NCI-H1092 treated with DMSO at 0.1 percent for 48 hours (cell line): Measurements from ENCODE around the gene KRTAP10-1.
A peak's percentile ranks its signal among the peaks of the same experiment; 100 is the strongest.
"Not testable (repeated sequence)": the region's sequence is repeated elsewhere in the genome, so short reads cannot be mapped to it uniquely, and the experiment has no call there.

Source experiments
- DNase-seq: peaks from one replicate; lab custom pipeline; 2025; lab: John Stamatoyannopoulos, UW

KRTAP10-1 gene, protein sequence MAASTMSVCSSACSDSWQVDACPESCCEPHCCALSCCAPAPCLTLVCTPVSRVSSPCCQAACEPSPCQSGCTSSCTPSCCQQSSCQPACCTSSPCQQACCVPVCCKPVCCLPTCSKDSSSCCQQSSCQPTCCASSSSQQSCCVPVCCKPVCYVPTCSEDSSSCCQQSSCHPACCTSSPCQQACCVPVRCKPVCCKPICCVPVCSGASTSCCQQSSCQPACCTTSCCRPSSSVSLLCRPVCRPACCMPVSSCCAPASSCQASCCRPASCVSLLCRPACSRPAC

DNA sequence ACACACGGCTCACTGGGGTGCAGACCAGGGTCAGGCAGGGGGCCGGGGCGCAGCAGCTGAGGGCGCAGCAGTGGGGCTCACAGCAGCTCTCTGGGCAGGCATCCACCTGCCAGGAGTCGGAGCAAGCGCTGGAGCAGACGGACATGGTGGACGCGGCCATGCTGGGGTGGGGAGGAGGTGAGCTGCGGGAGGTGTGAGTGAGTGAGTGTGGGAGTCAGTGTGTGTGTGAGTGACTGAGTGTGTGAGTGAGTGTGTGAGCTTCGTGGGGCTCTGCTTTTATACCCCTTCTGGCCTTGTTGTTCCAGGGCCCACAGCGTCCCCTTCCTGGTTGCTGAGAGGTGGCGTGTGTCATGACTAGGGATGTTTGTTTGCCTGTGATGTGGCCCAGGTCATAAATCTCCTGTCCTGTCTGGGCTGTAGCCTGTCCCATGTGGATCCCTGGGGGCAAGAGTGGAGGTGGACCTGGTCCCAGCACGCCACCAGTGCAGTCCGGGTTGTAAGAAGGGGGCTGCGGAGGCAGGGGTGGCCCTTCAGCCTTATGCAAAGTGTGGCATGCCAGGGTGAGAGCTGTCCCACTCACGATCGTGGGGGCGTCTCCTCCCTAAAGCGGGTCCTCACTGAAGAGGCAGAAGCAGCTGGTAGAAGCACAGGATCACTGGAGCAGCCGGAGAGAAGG lies at the start of gene KRTAP10-1:
TSS of gene KRTAP10-1 (minus strand) at position 205 of the 676 bp plus-strand sequence. CDS start at position 160, 45 bp downstream.
- no peak for DNase-seq

DNA sequence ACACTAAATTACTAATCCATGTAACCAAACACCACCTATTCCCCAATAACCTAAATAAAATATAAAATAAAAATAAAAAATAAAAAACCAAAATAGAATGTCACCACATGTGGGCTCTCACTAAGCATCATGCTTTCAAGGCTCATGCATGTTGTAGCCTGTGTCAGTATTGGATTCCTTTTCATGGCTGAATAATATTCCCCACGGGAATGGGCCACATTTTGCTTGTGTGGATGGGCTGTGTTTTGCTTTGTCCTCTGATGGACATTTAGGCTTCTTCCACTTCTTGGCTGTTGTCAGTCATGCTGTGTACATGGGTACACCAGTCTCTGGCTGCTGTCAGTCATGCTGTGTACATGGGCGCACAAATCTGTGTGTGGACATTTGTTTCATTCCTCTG lies 49.1 kb upstream of the KRTAP10-1 start:
- DNase-seq: no peak

DNA sequence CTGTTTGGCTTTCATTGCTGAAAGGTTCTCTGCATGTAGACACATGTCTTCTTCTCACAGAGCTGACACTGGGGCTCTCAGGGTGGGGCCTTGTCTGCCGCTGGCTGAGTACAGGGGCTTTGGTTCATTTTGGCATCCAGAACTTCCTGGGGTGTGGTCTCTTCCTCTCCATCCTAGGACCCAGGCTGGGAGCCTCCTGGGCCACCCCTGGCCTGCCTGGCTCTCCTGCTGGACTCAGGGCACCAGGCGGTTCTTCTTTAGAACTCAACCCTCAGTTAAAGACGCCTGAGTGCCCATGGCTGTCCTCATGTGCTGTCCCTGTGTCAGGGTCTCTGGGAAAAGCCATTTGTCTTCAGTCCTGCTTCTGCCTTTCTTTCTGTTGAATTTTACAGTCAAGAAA lies 45.9 kb upstream of the KRTAP10-1 start:
- DNase-seq: no peak

DNA sequence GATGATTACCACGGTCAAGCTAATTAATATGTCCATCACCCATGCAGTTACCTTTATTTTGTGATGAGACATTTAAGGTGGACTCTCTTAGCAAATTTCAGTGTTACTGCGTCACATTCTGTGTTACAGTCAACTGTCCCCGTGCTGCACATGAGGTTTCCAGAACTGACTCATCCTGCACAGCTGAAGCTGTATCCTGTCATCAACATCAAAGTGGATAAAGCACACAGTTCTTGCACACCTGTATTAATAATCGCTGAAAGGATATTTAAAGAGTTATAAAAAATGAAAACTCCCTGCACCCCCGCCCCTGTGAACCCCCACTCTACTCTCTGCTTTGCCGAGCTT lies 43.8 kb upstream of the KRTAP10-1 start:
- DNase-seq: no peak

DNA sequence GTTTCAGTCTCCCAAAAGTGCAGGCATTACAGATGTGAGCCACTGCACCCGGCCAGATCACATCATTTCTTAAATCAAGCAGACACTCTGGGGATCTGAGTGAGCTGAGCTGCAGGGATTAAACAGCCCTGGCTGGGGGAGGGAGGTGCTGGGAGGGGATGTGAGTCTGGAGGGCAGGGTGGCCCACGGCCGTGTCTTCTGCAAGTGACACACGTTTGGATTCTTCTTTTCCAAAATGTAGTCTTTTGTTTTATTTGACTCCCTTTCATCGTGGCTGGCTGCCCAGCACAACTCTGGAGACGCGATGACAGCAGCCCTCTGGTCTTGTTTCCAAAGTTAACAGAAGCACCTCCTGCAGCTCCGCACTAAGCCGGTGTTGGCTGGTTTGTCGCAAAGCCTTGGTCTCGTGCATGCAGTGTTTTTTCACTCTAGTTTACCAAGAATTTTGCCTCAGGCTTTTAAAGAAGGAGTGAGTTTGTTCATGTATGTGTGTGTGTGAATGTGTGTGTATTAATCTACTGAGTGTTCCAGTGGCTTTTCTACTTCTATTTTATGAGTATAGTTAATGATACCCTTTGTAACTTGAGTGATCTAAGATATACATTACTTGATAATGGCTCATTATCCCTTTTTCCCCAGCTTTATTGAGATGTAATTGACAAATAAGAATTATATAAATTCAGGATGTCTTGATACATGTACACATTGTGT lies 43.2 kb upstream of the KRTAP10-1 start:
- no peak for DNase-seq

DNA sequence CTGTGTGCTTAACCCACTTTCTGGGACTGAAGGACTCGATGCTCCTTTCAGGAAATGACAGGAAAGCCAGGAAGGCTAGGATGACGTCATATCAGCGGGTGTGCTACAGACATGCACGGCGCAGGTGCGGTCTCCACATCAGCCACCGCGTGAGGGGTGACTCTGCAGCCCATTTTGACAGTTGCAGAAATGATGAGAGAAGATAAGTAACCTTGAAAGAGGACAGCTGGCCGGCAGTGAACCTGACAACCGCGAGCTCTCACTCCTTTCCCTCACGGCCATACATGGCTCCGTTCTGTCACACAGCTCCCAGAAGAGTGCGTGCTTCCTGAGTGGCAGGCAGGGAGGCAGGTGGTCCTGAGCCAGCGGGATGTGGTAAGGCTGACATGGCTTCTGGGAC lies 42.1 kb upstream of the KRTAP10-1 start:
- DNase-seq: no peak

DNA sequence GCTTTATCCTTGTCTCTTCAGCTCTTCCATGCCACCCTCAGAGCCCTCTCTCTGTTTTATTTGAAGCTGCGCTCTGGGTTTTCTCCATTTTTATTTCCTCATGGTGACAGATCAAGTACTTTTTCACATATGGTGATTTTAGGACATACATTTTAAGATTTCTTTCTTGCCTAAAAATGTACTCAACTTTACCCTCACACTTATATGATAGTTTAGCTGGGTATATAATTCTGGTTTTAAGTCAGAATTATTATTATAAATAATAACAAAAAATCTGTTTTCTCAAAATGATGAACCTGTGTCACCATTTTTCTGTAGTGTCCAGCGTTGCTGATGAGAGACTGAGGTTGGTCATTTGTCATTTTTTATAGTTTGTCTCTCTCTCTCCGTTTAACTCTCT lies 41.2 kb upstream of the KRTAP10-1 start:
- no peak for DNase-seq

DNA sequence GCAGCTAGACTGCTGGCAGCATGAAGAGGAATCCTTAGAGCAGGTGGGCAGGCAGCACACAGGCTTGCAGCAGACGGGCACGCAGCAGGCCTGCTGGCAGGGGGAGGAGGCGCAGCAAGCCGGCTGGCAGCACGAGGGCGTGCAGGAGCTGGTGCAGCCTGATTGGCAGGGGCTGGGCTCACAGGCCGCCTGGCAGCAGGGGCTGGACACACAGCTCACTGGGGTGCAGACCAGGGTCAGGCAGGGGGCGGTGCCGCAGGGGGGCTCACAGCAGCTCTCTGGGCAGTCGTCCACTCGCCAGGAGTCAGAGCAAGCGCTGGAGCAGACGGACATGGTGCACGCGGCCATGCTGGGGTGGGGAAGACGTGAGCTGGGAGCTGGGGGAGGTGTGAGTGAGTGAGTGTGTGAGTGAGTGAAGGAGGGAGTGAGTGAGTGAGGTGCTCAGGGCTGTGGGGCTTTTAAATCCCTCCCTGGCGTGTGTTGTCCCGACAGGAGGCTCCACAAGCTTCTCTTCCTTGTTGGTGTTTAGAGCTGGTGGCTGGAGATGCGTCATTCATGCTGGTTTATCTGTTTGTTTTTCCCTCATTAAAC lies 40.3 kb upstream of the KRTAP10-1 start, which contains the start of gene KRTAP10-5:
TSS of gene KRTAP10-5 (minus strand) at position 374 of the 591 bp plus-strand sequence. CDS start at position 348, 26 bp downstream.
- not testable (repeated sequence) for DNase-seq

DNA sequence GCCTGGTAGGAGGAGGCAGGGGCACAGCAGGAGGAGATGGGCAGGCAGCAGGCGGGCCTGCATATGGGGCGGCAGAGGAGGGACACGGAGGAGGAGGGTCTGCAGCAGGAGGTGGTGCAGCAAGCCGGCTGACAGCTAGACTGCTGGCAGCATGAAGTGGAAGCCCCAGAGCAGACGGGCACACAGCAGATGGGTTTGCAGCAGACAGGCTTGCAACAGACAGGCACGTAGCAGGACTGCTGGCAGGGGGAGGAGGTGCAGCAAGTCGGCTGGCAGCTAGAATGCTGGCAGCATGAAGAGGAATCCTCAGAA lies 39.8 kb upstream of the KRTAP10-1 start:
- DNase-seq: no peak

DNA sequence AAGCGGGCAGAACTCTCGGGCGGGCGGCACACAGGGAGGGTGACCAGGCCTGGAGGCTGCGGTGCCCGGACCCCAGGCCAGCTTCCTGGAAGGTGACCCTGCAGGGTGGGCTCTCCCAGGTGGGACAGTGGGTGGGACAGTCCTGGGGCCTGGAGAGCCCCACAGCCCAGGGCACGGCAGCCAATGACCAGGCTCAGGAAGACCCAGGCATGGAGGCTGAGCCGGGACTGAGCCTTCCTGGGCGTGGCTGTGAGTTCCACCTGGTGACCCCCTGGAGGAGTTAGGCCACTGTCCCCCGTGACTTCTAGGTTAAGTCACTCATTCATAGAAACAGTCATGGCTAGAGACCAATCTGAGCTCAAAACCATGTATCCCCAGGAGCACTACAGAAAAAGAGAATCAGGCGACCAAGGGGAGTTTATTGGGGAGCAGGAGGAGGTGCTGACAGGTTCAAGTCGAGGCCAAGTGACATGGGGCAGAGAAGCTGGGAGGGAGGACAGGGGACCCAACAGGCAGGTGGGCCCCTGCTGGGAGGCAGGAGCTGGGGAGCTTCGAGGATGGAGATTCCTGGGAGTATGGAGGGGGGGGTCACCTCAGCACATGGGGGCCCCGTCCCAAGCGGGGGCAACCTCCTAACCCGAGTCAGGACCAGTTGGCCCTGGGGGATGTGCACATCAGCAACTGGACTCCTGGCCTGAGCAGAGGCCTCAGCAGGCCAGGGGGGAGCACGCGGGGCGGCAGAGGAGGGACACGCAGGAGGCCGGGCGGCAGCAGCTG lies 39.2 kb upstream of the KRTAP10-1 start:
- DNase-seq: no peak

DNA sequence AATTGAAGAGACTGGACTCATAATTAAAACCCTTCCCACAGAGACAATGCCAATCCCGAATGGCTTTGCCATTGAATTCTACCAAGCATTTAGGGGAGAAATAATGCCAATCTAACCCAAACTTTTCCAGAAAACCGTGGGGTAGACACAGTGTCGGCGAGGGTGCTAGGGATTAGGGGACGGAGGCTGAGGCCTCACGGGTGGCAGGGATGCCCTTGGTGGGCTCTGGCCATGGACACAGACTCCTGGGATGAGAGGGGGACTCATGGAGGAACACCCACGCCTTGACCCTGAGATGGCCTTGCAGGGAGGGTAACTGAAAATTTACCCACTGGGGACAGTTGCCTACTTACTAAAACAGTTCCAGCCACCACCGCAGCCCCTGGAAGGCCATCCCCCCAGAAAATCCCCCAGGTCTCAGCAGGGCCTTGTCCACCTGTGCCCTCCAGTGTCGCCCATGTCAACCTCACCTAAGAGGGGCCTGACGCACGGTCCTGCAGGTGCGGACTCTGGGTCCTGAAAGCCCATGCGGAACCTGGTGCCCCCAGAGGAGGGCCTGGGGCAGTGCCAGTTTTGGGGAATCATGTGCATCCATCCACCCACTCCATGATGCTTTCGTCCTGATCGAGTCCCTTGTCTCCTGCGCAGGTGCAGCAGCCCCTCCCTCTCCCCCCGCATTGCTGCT lies 38.5 kb upstream of the KRTAP10-1 start:
- DNase-seq: no peak

DNA sequence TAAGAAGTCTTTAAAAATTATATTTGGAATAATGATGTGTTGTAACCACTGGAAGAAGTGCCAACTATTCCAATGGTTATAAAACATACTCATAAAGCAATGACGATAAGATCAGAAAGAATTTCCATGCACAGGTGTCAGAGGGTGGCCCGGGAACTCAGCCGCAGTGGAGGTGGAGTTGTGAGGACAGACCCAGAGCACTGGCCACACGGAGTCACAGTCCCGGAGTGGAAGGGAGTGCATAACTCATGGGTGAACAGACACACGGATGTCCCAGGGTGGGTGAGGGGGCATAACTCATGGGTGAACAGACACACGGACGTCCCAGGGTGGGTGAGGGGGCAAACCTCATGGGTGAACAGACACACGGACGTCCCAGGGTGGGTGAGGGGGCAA lies 36.0 kb upstream of the KRTAP10-1 start:
- DNase-seq: no peak

DNA sequence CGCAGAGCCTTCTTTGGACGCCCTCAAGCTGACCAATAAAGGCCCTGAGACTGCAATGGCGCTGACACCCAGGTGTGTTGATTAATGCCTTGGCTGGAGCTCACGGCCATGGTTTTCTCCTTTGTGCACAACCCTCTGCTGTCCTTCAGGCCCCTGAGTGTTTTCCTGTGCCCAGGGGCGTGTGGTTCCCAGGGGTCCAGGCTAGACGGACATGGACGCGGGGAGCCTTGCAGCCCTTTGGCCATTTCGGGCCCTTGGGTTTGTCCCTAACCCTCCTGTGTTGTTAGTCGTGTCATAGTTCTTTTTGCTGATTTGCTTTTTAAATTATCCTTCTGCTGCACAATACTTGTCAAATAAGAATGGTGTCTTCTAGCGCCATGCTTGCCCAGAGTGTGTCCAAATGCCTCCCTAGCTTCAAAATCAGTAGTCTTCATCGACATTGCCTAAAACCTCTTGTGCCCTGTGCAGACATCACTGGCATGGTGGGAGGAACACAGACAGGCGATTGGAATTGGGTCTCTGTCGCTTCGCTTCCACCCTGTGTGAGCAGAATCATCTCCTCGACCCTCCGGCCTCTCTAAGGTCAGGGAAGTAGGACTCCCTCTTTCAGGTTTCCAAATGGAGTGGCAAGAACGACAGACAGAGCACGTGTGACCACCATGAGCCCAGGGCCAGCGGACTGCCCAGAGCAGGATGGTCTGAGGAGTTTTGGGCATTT lies 35.5 kb upstream of the KRTAP10-1 start:
- DNase-seq: no peak

DNA sequence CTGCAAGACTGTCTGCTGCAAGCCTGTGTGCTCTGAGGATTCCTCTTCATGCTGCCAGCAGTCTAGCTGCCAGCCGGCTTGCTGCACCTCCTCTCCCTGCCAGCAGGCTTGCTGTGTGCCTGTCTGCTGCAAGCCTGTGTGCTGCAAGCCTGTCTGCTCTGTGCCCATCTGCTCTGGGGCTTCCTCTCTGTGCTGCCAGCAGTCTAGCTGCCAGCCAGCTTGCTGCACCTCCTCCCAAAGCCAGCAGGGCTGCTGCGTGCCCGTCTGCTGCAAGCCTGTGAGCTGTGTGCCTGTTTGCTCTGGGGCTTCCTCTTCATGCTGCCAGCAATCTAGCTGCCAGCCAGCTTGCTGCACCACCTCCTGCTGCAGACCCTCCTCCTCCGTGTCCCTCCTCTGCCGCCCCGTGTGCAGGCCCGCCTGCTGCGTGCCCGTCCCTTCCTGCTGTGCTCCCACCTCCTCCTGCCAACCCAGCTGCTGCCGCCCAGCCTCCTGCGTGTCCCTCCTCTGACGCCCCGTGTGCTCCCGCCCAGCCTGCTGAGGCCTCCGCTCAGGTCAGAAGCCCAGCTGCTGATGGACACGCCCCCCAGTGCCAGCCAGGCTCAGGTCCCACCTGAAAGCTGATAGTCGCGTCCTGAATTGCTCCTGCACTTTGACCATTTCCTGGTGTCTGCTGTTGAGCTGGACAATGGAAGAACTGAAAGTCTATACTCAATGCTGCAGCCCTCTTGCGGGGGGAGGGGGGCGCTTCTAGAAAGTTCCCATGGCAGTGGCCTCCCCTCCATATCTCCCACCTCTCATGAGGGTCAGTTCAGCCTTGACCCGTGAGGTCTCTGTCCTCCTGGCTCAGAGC lies 34.7 kb upstream of the KRTAP10-1 start:
- DNase-seq: no peak

DNA sequence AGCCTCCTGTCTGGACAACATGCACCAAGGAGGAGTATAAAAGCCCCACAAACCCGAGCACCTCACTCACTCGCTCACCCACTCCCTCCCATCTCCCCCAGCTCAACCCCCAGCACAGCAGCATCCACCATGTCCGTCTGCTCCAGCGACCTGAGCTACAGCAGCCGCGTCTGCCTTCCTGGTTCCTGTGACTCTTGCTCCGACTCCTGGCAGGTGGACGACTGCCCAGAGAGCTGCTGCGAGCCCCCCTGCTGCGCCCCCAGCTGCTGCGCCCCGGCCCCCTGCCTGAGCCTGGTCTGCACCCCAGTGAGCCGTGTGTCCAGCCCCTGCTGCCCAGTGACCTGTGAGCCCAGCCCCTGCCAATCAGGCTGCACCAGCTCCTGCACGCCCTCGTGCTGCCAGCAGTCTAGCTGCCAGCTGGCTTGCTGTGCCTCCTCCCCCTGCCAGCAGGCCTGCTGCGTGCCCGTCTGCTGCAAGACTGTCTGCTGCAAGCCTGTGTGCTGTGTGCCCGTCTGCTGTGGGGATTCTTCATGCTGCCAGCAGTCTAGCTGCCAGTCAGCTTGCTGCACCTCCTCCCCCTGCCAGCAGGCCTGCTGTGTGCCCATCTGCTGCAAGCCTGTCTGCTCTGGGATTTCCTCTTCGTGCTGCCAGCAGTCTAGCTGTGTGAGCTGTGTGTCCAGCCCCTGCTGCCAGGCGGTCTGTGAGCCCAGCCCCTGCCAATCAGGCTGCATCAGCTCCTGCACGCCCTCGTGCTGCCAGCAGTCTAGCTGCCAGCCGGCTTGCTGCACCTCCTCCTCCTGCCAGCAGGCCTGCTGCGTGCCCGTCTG lies 33.8 kb upstream of the KRTAP10-1 start, which contains the start of gene KRTAP10-4:
TSS of gene KRTAP10-4 (plus strand) at position 100 of the 827 bp plus-strand sequence. CDS start at position 130, 30 bp downstream.
- DNase-seq: peak; percentile 27

DNA sequence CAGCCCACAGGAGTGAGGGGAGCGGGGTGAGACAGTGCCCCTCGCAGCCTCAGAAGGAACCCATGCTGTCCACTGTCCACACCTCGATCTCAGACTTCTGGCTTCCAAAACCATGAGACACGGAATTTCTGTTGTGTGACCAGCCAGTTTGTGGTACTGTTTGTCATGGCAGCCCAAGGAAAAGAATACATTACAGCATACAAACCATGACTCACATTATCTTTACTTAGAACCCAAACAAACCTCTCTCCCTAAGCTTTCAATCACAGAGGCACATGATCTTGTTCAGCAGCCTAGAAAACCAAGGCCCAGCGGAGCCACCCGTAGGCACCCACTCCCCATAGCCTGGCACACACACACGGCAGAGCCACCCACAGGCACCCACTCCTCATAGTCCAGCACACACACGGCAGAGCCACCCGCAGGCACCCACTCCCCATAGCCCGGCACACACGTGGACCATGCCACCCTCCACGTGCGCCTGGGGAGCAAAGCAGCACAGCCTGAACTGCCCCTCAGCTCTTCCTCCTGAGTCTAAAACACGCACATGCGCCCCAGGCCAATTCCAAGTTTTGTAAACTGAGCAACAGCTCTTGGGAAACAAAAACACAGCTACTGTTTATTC lies 33.1 kb upstream of the KRTAP10-1 start:
- DNase-seq: peak; percentile 27

DNA sequence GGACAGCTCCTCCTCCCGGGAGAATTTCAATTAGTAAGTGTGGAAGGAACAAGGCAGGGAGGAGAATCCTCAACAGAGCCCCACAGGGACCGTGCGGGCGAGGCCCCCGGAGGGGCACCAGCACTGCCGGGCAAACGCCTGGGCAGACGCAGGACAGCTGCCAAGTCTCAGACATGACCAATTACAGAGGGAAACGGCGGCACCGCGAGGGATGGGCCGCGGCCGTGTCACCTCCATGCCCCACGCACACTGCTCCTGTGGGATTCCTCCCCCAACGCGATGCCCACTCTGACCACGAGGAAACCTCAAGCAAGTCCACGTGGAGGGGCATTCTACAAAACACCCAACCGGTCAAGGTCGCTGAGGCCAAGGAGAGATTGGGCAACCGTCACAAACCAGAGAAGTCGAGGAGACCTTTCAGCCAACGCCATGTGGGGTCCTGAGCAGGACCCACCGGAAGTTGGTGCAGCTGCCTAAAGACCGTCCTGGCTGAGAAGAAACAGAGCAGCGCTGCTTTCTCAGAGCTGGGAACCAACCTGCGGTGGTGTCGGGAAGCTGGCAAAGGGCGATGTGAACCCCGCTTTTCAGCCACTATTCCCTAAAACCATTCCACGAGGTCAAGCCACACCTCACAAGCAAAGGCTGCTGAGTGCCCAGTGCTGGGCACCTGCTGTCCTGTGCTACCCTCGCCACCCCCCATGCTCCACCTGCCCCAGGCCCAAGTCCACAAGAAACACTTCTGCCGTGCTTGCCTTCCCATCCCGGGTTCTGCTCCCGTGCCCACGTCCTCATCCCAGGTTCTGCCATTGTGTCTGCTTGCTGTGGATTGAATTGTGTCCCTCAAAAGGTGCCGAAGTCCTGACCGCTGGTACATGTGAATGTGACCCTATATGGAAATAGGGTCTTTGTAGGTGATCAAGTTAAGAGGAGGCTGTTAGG lies 32.1 kb upstream of the KRTAP10-1 start:
- no peak for DNase-seq
